ENCODE measurements around the gene AMTN.

- TF ChIP-seq CTCF (IDR thresholded peaks at IDR 0.05) (no peak), POLR2A (IDR thresholded peaks at IDR 0.05) (no peak)
These were observed 53.4 kb downstream of the AMTN start for GRCh38 chr4:70571772-70572171.

Data from transverse colon (tissue), 3 donors.